DMS153 (cell line): ENCODE measurements around the gene RAB11FIP4.

Experiments
- DNase-seq: peaks from one replicate; lab custom pipeline; 2025; lab: John Stamatoyannopoulos, UW

Gene RAB11FIP4

DNA sequence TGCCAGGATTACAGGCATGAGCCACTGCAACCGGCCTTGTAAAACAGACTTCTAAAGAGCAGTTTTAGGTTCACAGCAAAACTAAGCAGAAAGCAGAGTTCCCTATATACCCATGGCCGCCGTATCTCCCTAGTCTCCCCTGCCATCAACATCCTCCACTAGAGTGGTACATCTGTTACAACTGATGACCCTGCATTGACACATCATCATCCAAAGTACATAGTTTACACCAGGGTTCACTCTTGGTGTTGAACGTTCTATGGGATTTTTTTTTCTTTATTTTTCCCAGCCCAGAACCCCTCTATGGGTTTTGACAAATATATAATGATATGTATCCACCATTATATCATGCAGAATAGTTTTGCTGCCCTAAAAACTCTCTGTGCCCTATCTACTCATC, 155.2 kb downstream of the RAB11FIP4 start:
- DNase-seq, result no peak

DNA sequence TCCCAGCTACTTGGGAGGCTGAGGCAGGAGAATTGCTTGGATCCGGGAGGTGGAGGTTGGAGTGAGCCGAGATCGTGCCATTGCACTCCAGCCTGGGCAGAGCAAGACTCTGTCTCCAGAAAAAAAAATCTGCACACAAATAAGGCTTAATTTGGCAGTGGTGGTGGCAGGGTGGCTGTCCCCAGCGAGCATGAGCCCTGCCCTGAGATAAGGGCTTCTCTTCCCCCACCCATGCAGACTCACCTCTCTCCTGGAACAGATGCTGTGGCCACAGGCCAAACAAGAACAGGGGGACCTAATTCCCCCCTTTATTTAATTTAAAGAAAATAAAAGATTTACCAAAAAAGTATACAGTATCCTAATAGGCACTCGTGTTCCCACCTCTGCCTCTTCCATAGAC, 157.2 kb downstream of the RAB11FIP4 start:
- DNase-seq, result no peak

DNA sequence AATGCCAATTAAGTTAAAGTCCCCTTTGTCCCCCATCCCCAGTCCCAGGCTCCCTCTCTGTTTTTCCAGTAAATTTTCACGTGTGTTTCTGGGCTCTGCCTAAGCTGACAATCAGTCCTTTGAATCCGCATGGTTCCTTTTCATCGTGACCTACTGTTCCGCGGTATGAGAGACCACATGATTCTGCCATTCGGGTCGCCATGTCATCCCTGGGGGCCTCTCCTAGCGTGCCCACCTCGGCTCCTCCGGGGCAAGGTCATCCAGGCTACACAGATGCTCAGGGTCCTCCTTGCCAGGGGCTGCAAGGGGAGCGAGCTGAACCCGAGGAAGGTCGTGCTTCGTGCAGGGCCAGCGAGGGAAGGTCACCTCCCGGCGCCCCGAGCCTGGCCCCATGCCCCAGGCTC, 157.6 kb downstream of the RAB11FIP4 start:
- DNase-seq, result no peak

DNA sequence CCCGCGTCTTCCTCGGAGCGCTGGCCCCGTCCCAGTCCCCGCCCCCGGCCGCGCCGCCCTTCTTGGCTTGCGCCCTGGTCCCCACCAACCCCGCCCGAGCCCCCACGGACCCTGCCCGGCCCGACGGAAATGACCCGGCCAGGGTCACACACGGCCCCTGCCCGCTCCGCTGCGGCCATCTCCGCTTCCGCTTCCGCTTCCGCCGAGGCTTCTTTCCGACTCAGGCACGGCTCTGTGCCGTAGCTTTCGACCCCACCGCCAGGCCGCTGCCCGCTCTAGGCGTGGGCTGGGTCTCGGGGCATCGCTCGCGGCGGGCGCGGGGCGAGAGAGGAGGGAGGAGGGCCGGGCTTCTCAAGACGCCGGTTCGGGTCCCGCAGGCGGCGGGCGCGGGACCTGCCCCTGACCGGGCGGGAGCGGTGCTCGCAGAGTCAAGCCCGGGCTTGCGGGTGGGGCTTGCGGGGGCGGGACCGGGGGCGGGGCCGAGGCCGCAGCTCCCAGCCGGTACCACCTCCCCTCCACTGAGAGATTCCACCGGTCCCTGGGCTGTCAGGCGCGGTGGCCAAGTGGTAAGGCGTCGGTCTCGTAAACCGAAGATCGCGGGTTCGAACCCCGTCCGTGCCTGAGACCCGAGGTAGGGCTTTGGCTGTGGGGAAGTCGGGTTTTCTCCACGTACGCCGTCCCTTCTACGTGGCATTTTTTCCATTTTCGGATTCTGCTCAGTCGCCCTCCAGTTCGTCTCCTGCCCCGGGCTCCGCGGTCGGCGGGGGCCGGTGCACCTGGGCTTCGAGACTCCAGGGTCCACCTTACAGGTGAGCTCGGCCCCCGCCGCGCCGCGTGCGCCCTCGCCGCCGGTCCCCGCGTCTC, 158.3 kb downstream of the RAB11FIP4 start:
- DNase-seq, result peak; percentile 60

DNA sequence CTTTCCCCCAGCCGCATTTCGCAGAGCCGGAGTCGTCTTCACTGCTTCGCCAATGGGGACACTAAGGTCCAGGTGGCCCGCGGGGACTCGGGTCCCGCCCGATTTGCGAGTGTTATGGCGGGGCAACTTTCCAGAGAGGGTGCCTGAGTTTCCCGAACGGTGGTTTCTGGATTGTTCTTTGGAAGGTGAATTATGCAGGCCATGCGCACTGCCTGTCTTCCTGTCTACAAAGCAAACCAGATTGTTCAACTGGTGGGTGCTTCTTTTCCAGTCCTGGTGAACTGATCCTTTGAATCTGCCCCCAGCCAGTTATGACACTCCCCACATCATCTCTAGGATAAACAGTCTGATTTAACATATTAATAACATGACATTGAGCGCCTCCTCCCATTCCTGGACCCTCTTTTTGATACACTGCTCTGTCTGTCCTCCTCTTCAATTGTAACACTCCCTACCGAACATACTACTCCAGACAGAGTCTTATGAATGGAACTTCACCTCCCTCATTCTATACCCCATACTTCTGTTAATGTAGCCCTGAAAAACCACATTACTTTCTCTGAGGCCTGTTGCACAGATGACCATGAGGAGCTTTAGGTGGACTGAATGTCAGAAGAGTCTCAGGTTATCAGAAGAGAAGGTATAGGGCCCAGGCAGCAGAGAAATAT, 159.0 kb downstream of the RAB11FIP4 start:
- no peak for DNase-seq

DNA sequence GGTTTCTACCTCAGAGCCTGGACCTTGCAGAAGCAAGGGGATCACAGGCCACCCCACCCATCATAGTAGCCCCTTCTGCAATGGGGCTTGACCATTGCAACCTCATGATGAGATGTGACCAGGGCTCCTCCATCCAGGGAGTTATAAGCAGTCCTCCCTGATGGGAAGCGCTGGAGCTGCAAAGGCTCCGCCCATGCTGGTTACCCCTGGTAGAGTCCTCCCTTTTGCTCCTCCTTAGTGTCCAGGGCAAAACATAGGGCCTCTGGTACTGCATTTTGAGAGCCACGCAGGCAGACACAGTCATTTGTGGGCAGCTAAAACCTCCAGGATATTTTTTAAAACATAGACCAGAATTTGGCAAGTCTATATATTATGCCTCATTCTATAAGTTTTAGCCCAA, 161.1 kb downstream of the RAB11FIP4 start:
- no peak for DNase-seq

DNA sequence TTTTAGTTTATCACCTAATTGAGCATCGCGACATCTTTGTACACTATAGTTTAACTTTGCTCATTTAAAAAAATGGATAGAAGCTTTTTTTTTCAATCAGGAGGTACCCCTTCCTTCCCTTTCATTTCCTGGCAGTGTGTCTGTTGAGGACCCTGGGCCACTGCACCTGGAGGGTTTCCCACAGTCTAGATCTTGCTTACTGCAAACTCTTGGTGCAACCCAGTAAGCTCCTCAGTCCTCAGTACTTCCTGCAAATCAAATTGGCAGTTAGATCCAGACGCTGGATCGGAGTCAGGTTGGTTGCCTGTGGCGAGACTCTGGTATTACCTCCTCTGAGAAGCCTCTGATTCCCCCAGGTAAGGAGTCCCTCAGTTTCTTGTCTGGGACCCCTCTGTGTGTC, 162.0 kb downstream of the RAB11FIP4 start:
- no peak for DNase-seq

DNA sequence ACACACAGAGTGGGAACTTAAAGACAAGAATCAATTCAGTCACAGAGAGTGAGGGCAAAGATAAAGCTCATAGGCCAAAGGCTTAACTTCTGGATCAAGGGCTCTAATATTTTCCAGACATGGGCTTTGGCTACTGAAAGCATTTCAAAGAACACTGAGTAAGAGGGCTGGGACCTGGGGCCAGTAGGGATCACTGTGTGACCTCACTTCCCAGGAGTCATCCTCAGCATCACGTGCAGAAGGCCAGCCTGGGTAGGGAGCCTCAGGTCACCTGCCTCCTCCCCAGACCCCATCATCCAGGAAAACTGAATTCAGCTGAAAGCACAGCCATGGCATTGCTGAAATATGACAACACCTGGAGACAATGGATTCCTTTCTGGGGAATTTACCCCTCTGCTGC, 163.5 kb downstream of the RAB11FIP4 start:
- no peak for DNase-seq

DNA sequence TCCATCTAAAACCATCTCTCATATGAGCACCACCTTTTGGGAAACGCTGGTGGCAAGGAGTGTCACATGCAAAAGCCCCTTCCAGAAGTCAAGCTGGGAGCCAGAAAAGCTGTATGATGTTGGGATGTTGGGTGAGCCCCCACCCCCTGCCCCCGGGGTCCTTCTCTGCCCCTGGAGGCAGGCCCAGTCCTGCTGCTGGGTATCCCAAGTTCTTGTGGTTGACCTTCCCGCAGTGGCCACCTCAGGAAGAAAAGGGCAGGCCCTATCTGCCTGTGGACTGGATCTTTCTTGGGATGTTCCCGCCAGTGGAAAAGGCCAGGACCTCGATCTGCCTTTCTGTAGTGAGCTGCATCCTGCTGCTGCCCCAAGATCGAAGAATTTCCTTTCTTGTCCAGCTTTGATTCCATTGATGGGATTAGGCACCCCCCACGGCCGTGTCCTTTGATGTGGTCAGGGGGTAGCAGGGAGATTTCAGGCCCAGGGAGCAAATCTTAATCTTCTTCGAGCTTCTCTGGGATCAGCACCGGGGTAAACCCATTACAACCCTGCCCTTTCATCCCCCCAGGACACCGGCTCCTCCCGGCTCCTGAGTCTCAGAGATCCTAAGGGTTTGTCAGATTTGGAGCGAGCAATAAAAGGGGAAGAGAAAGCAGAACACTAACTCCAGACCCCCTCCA, 165.6 kb downstream of the RAB11FIP4 start:
- DNase-seq, result no peak

DNA sequence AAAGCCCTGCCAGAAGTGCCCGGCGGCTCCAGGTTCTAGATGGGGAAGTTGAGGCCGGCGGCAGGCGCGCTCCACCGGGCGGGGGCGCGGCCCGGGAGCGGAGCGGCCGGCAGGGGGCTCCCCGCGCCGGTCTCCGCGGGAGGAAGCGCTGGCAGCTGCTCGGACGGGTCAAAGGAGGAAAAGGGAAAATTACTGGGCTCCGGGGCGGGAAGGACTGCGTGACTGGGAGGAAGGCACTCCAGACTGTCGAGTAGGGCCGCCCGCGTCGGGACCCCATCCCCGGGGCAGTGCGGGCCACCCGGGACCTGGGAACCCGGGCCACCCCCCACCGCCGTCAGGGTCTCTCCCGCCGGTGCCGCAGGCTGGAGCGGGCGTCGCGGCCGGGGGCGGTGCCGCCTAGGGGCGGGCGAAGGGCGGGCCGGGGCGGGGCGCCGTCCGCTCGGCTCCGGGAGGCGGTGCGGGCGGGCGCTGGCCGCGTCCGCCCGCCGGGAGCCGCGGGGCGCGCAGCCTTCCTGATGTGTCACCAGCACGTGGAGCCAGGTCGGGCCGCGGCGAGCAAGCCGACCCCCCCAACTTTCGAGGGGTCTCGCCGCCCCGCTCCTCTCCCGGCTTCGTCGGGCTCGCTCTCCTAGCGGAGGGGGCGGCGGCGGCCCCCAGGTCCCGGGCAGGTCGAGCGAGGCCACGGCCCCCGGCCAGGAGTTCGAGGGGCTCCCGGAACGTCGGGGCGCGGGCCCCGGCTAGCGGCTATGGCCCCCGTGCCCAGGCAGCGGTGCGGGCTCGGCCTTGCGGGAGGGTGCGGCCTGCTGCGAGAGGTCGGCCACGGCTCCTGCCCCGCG, 167.5 kb downstream of the RAB11FIP4 start:
- DNase-seq, result peak; percentile 36

DNA sequence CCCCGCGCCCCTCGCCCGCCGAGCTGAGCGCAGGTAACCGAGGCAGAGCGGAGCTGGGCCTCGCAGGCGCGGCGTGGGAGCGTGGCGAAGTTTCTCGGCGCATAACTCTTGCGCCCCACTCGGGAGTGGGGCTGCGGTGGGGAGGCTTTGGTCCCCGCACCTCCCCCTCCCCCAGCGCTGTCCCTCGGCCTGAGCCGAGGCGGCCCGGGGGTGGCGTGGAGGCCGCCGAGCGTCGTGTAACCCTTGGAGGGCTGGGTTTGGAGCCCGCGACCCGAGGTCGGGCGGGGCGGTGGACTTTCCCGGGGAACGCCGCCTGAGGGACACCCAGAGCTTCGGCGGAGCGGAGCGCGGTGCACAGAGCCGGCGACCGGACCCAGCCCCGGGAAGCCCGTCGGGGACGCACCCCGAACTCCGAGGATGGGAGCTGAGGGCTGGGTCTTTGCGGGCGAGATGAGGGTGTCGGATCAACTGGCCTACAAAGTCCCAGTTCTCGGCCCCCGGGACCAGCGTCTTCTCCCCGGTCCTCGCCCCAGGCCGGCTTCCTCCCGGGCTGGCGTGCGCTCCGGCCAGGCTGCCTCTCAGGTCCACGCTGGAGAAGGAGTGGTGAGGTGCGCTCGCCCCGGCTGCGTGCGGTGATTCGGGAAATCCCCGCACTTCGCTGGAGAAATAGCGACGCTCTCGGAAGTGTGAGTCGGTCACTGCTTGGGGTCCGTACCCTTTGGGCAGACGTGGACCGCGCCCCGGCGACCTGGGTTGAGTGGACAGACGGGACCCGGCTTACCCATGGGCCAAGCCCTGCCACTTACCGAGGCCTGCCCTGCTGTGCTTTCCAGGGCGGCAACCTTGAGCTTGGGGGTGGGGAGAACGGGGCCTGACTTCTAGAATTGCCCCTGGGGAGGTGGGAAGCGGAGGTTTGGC, 168.4 kb downstream of the RAB11FIP4 start:
- no peak for DNase-seq

DNA sequence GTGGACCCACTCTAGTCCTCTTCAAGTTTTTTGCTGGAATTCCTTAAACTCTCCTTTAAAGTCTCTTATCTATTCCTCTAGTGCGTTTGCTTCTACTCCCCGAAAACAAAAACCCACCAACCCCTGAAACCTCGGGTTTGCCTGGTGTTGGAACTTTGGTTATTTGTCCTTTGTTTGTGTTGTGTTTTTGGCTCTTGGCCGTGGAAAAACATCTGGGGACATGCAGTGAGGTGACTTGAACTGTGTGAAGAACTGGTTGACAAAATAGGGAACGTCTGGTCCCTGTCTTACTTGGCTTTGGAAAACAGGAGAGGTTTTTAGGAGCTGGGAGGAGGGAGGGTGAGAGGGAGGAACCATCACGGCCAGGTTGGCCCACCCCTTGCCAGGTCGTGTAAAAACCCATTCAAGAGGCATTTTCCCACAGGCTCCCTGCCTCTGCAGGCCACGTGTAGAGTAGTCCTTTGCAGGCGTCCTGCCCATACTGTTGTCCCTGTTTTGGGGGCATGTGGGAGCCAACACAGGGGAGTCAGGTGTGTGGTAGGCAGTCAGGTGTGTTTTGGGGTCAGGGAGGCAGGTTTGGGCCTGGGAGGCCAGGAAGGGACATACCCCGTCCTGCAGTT, 169.3 kb downstream of the RAB11FIP4 start:
- no peak for DNase-seq

DNA sequence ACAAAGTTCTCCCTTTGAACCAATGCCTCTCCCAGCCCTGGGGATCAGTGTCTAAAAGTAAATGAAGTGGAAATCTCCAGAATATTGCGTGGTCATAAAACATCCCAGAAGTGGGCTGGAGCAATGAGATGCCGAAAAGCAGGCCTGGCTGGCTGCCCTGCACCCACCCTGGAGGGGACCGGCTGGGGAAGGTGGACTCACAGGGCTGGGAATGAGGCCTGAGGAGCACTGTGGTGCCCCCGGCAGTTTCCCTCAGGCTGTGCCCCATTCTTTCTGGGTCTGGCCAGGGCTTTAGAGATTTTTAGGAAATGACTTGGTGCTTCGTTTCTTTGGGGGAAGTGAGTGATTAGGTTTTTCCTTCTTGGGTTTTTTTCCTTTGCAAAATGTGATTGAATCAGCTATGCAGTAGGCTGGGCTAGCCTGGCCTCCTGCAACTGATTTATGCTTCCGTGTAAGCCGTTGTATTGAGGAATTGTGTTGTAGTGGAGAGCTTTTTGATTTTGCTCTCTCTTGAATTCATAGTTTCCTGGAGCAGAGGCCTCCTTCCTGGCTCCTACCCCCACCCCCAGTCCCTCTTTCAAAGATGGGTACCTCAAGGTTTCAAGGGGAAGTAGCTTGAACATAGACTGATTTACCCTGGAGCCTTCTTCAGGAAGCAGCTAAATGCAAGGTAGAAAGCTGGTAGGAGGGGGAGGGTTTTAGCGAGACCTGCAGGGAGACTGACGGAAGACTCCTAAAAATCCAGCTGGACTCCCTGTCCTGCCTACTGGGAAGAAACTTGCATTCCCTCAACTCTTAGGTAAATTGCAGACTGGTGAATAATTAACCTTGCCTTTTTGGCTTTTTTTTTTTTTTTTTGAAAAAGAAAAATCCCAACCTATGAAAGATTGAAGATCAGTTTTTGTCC, 170.2 kb downstream of the RAB11FIP4 start:
- DNase-seq, result no peak

DNA sequence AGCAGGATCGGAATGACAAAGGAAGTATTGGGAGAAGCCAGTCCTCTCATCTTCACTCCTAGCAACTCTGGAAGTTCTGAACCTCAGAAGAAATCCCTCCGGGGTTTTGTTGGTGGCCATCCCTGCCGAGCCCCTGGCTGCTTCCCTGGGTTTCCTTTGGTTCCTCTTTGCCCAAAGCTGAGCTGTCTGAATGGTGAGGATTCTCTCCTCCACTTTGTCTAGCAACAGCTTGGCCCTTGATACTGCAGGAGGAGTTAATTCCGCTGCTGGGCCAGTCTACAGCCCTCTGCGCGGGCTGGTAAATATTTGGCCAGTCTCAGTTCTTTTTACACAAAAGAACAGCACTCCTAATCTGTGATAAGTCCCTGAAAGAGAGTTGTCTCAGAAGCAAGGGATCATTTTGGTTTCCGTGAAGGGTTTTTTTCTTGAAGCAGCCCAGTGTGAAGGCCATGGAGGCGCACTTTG, 170.9 kb downstream of the RAB11FIP4 start:
- no peak for DNase-seq

DNA sequence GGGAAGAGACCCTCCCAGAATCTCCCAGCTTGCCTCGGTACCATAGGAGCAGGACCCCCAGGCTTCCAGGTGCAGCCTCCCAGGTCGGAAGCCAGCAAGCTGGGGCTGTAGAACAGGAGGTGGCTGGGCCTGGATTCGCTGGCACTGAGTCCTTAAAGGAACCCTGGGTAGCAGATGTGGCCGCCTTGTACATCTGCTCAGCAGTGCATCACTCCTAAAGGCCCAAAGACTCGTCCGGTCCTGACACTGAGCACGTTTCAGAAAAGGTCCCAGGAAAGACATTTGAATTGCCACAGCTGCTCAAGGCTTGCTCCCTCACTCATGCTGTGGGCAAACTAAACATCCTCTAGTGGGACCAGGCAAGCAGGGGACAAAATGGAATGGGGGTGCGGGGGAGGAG, 172.8 kb downstream of the RAB11FIP4 start:
- DNase-seq, result no peak

DNA sequence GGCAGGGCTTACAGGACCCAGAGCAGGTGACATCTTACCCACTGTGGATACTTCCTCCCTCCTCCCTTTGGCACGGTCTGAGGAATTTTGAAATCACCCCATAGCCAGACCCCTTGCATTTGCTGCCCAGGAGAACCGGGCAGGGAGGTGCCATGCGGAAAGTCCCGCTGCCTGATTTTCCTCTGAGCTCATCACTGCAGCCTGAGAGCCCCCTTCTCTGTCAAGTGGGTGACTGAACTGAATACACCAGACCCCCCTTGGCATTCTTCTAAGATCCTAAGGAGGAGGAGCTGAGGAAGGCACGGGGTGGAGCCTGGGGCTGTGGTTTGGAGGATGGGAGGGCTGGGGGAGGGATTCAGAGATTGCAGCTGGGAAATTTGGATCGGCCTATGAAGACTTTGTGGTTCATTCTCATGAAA, 173.4 kb downstream of the RAB11FIP4 start:
- no peak for DNase-seq

DNA sequence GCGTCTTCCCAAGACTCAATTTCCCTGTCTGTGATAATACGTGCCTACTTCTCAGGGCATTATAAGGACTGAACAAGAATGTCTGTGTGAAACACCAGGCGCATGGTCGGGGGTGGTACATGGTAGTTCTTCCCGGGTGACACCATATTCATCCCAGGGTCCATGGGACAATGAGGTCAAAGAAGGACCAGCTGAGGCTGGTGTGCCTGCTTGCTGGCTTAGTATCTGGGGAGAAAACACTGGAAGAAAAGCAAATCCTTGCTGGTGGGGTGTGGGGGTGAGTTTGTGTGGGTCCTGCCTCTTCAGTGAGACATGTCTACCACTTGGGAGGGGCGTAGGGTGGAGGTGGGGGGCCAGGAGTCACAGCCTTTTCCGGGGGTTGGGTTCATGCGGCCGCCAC, 174.2 kb downstream of the RAB11FIP4 start:
- no peak for DNase-seq

DNA sequence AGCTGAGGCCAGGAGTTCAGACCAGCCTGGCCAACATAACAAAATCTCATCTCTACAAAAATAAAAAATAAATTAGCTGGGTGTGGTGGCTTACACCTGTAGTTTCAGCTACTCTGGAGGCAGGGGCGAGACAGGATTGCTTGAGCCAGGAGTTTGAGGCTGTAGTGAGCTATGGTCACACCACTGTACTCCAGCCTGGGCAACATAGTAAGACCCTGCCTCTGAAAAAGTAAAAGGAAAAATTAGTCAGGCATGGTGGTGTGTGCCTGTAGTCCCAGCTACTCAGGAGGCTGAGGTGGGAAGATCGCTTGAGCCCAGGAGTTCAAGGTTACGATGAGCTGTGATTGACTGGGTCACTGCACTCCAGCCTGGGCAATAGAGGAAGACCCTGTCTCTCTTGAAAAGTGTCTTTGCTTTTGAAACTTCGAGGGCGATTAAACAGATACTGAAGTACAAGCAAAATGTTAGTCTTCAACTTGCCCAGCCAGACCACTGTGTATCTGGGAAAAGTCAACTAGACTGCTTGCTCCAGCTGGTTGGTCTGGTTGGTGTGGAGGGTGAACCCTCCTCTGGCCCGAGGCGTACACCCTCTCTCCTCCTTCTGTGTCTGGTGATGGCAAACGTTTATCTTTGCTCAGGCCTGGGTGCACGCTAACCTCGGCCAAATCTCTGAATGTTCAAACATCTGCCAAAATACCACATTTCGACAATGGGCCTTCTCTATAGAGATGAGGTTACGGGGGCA, 174.9 kb downstream of the RAB11FIP4 start:
- DNase-seq, result no peak

DNA sequence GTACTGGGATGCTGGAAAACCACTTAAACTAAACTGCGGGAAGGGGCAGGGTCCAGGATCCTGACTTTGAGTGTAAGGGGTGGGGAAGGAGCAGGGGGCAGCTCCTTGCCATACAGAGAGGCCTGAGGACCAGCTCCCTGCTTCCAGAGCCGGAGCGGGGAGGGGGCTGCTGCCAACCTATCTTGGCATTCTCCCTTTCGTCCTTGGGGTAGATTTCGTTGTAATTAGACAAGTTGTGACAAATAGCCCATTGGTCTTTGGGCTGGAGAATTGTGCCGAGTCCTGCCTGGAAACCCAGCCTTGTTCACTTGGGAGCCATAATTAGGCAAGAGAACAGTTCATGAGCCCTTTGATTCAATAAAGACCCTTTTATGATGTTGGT, 175.5 kb downstream of the RAB11FIP4 start:
- no peak for DNase-seq
